OCI-LY7 (cell line): ENCODE measurements around the gene STARD3. TPM values are rescaled to one million over a fixed set of nuclear protein-coding genes. Genes with fewer than 3 reads are reported as not detected.

ENCODE experiments used
- BruUV-seq: library from RNA; stranded (reverse); fragments of 400-500 nt; replicated peaks from 2 replicates; lab custom pipeline; 2021; lab: Mats Ljungman, UMichigan
- CTCF ChIA-PET: fragments of 300-600 bp; sonication (Branson Sonifier 250); formaldehyde crosslinking; loops from one replicate; lab custom pipeline; 2022; ENCODE audit warnings: antibody characterized with exemption; ENCODE audit not compliant: unreplicated experiment; lab: Charles Lee
- POLR2A ChIA-PET: fragments of 300-600 bp; sonication (Branson Sonifier 250); formaldehyde crosslinking; loops from one replicate; lab custom pipeline; 2022; ENCODE audit warnings: antibody characterized with exemption; lab: Charles Lee
- DNase-seq: peaks from one replicate; pipeline ENCODE4 v3.0.0-alpha.2; 2015; ENCODE audit warnings: low spot score
- H2AFZ ChIP-seq: fragments of 200-600 bp; sonication (generic), shearing (Covaris generic); 2 replicates; pipeline ENCODE4 v1.6.1; 2014; ENCODE audit warnings: mild to moderate bottlenecking, antibody characterized with exemption, low read length, moderate library complexity
- H3K27ac ChIP-seq: fragments of 200-600 bp; sonication (generic); 2 replicates; pipeline ENCODE4 v1.5.1; 2014; ENCODE audit warnings: mixed run types, low read depth, mild to moderate bottlenecking, moderate library complexity, low read length, inconsistent platforms; ENCODE audit not compliant: poor library complexity, severe bottlenecking
- H3K36me3 ChIP-seq: fragments of 200-600 bp; sonication (generic); 2 replicates; pipeline ENCODE4 v1.6.1; 2014; ENCODE audit warnings: mild to moderate bottlenecking, antibody characterized with exemption, low read length, moderate library complexity, mixed read lengths; ENCODE audit not compliant: insufficient read depth
- H3K4me1 ChIP-seq: fragments of 200-600 bp; sonication (generic); 2 replicates; pipeline ENCODE4 v1.5.1; 2014; ENCODE audit warnings: mild to moderate bottlenecking, low read length; ENCODE audit not compliant: insufficient read depth, poor library complexity, severe bottlenecking
- H3K4me2 ChIP-seq: fragments of 200-600 bp; sonication (generic); 2 replicates; pipeline ENCODE4 v1.6.1; 2014; ENCODE audit warnings: mild to moderate bottlenecking, low read length
- H3K4me3 ChIP-seq: fragments of 200-600 bp; sonication (generic); 2 replicates; pipeline ENCODE4 v1.5.1; 2014; ENCODE audit warnings: mild to moderate bottlenecking, low read depth, low read length; ENCODE audit not compliant: poor library complexity, severe bottlenecking
- H3K79me2 ChIP-seq: fragments of 200-600 bp; sonication (generic); 2 replicates; pipeline ENCODE4 v1.6.1; 2016; ENCODE audit warnings: low read depth, mild to moderate bottlenecking, low read length, moderate library complexity, mixed read lengths; ENCODE audit not compliant: insufficient read depth
- H3K9me2 ChIP-seq: fragments of 200-600 bp; sonication (generic); 2 replicates; pipeline ENCODE4 v1.6.1; 2016; ENCODE audit warnings: mild to moderate bottlenecking, low read length, mixed read lengths; ENCODE audit not compliant: insufficient read depth
- H3K9me3 ChIP-seq: fragments of 200-600 bp; sonication (generic); 2 replicates; pipeline ENCODE4 v1.6.1; 2014; ENCODE audit warnings: mild to moderate bottlenecking, mixed run types, low read length, mixed read lengths
- H4K20me1 ChIP-seq: fragments of 200-600 bp; sonication (generic); 2 replicates; pipeline ENCODE4 v1.6.1; 2014; ENCODE audit warnings: mild to moderate bottlenecking, antibody characterized with exemption, low read length, moderate library complexity, mixed read lengths; ENCODE audit not compliant: insufficient read depth
- EZH2phosphoT487 ChIP-seq: fragments of 200-600 bp; sonication (generic); IDR thresholded peaks from 2 replicates; pipeline ENCODE4 v1.6.1; 2018; ENCODE audit warnings: low read depth, borderline replicate concordance, mild to moderate bottlenecking, mixed run types, antibody characterized with exemption, low read length, moderate library complexity, mixed read lengths
- intact Hi-C: fragments of 100-400 bp; cut with micrococcal nuclease; formaldehyde crosslinking; loops from one replicate; pipeline ENCODE4 v1.10.0; 2022; ENCODE audit not compliant: unreplicated experiment
- total RNA-seq, 2 experiments: library from RNA; depleted of rRNA in 1 of 2; stranded (reverse); fragments of >200 nt in 1 of 2; shearing (Covaris generic) in 1 of 2; gene quantifications; 2 replicates each; pipeline ENCODE4 v1.2.3, GENCODE V29; 2014 to 2022
- TF ChIP-seq, protein P1 (sequence below): fragments of 200-600 bp; sonication (generic); conservative IDR thresholded peaks from 2 replicates; pipeline ENCODE4 v1.5.1; 2014; ENCODE audit warnings: mild to moderate bottlenecking, antibody characterized with exemption, low read length, moderate library complexity, mixed read lengths

The STARD3 gene
- total RNA-seq, 2 experiments from 2014 or later, result 36.5 to 54.2 TPM

DNA sequence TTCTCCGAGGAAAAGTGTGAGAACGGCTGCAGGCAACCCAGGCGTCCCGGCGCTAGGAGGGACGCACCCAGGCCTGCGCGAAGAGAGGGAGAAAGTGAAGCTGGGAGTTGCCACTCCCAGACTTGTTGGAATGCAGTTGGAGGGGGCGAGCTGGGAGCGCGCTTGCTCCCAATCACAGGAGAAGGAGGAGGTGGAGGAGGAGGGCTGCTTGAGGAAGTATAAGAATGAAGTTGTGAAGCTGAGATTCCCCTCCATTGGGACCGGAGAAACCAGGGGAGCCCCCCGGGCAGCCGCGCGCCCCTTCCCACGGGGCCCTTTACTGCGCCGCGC is 62.8 kb downstream of the STARD3 start, which contains the start of gene ERBB2:
Gene ERBB2 (plus strand): TSS at position 247 of the 330 bp plus-strand sequence. CDS start 175 bp downstream, outside the sequence.
- no peak for DNase-seq
- Histone ChIP-seq H3K9me3 (no peaks in the 10 kb centered on the region), H2AFZ (no peak within 1 kb of the TSS), H3K4me2 (no peak within 1 kb of the TSS), H3K4me3 (no peak within 1 kb of the TSS), H3K79me2 (no peaks in the 10 kb centered on the region), H3K36me3 (no peaks in the 10 kb centered on the region), H3K9me2 (no peaks in the 10 kb centered on the region), H3K4me1 (peaks cover 4% of the 10 kb centered on the region), H4K20me1 (no peaks in the 10 kb centered on the region), H3K27ac (no peak within 1 kb of the TSS)
- TF ChIP-seq EZH2phosphoT487, result no peak
- TF ChIP-seq, protein P1, sequence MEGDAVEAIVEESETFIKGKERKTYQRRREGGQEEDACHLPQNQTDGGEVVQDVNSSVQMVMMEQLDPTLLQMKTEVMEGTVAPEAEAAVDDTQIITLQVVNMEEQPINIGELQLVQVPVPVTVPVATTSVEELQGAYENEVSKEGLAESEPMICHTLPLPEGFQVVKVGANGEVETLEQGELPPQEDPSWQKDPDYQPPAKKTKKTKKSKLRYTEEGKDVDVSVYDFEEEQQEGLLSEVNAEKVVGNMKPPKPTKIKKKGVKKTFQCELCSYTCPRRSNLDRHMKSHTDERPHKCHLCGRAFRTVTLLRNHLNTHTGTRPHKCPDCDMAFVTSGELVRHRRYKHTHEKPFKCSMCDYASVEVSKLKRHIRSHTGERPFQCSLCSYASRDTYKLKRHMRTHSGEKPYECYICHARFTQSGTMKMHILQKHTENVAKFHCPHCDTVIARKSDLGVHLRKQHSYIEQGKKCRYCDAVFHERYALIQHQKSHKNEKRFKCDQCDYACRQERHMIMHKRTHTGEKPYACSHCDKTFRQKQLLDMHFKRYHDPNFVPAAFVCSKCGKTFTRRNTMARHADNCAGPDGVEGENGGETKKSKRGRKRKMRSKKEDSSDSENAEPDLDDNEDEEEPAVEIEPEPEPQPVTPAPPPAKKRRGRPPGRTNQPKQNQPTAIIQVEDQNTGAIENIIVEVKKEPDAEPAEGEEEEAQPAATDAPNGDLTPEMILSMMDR, result no peak
- CTCF ChIA-PET, result no interaction called here
- POLR2A ChIA-PET, result no interaction called here
- intact Hi-C loops, result no loop called here
- no TSS peak for BruUV-seq

DNA sequence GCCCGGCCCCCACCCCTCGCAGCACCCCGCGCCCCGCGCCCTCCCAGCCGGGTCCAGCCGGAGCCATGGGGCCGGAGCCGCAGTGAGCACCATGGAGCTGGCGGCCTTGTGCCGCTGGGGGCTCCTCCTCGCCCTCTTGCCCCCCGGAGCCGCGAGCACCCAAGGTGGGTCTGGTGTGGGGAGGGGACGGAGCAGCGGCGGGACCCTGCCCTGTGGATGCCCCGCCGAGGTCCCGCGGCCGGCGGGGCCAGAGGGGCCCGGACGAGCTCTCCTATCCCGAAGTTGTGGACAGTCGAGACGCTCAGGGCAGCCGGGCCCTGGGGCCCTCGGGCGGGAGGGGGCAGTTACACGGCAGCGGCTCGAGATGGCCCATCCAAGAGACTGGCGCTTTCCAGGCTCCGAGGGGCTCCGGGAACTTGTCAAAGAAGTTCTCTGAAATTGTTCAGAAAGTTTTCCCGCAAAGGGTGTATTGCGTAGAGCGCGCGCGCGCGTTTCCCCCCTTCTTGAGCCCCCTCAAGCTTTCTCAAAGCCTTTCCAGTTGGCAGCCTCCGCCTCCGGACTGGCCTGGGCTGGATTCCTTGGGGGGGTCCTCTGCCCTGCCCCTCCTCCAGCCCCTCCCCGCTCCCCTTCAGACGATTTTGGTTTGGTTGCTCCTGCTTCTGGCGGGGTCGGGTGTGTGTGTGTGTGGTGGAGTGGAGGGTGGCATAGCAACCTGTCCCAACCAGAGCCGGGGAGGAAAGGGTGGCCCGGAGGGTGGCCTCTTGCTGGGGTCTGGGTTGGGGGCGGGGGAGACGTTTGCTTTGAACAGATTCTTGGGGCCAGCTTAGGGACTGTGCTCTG is 63.4 kb downstream of the STARD3 start:
- Histone ChIP-seq H3K9me3 (no peaks in the 10 kb centered on the region), H3K27ac (no peak overlapping the region), H3K36me3 (no peaks in the 10 kb centered on the region), H3K4me3 (no peak overlapping the region), H3K9me2 (no peaks in the 10 kb centered on the region), H3K4me2 (no peak overlapping the region), H3K4me1 (peaks cover 4% of the 10 kb centered on the region), H2AFZ (no peak overlapping the region), H3K79me2 (no peaks in the 10 kb centered on the region), H4K20me1 (no peaks in the 10 kb centered on the region)
- TF ChIP-seq, protein P1, result no peak
- no peak for TF ChIP-seq EZH2phosphoT487
- intact Hi-C loops, result no loop called here
- CTCF ChIA-PET, result no interaction called here
- POLR2A ChIA-PET, result interaction anchor here (0.9 kb wide), 1 partner anchor 10 kb away, joined by 3 read pairs; no protein-coding TSS in a partner anchor
- no TSS peak for BruUV-seq
- no peak for DNase-seq
